Gastrocnemius medialis (tissue), 4 donors: Measurements from ENCODE around the gene TNFRSF1A. TPM values are rescaled to one million over a fixed set of nuclear protein-coding genes. Genes with fewer than 3 reads are reported as not detected.

ENCODE experiments used
- ATAC-seq, 2 donors: fragments of 150-250 bp; one replicate each; pipeline ENCODE4 v1.9.1; 2016
- DNase-seq, 2 donors: peaks; one replicate each; pipeline ENCODE4 v3.0.0-alpha.2; 2019
- H3K27ac ChIP-seq, 4 donors: fragments of 200-600 bp; sonication (generic); 1 replicate in 1 of 4; 2 replicates in 3 of 4; pipeline ENCODE4 v1.5.1; 2016 to 2018; ENCODE audit warnings: mild to moderate bottlenecking in 2 of 4, moderate library complexity in 1 of 4
- H3K27me3 ChIP-seq, 3 donors: fragments of 200-600 bp; sonication (generic) in 2 of 3; 1 replicate in 1 of 3; 2 replicates in 2 of 3; pipeline versions ENCODE4 v1.5.1 to v1.6.0; 2016 to 2019; ENCODE audit warnings: mild to moderate bottlenecking in 1 of 3, moderate library complexity in 1 of 3
- H3K36me3 ChIP-seq, 2 donors: fragments of 200-600 bp; sonication (generic) in 1 of 2; one replicate each; pipeline ENCODE4 v1.5.1; 2017 to 2018
- H3K4me1 ChIP-seq, 2 donors: fragments of 200-600 bp; sonication (generic) in 1 of 2; one replicate each; pipeline ENCODE4 v1.5.1; 2016 to 2017; ENCODE audit warnings: mild to moderate bottlenecking in 2 of 2
- H3K4me3 ChIP-seq, 4 donors: fragments of 200-600 bp; sonication (generic) in 3 of 4; 1 replicate in 1 of 4; 2 replicates in 3 of 4; pipeline ENCODE4 v1.5.1; 2016 to 2019; ENCODE audit warnings: mild to moderate bottlenecking in 2 of 4
- H3K9me3 ChIP-seq, 3 donors: fragments of 200-600 bp; sonication (generic) in 2 of 3; 1 replicate in 1 of 3; 2 replicates in 2 of 3; pipeline ENCODE4 v1.5.1; 2016 to 2019
- POLR2A ChIP-seq, 2 donors: fragments of 450-650 bp; IDR thresholded peaks; one replicate each; pipeline ENCODE4 v1.6.1; 2017; ENCODE audit warnings: antibody characterized with exemption in 2 of 2, mild to moderate bottlenecking in 2 of 2, moderate library complexity in 2 of 2
- in situ Hi-C, 4 donors: fragments of 200-750 bp; cut with MboI; loops; one replicate each; pipeline versions ENCODE4 v1.15.0 to v1.8.0; 2017; ENCODE audit warnings: low sequenced_read_pairs in 4 of 4
- intact Hi-C: fragments of 100-400 bp; cut with DNase I; formaldehyde crosslinking; loops from one replicate; pipeline ENCODE4 v1.15.1; 2023; ENCODE audit warnings: low total_unique reads
- total RNA-seq, 4 donors: library from RNA; depleted of rRNA; stranded (reverse); fragments of >200 nt; gene quantifications; one replicate each; pipeline versions ENCODE4 v1.1.0 to v1.2.3, GENCODE V29; 2016
- TF ChIP-seq, protein P1 (sequence below), 5 experiments: fragments of 450-650 bp in 3 of 5; fragments of 200-600 bp in 2 of 5; sonication (generic) in 2 of 5; IDR thresholded peaks in 4 of 5; conservative IDR thresholded peaks in 1 of 5; 1 replicate in 4 of 5; 2 replicates in 1 of 5; pipeline ENCODE4 v1.5.1; 2016 to 2019; ENCODE audit warnings: antibody characterized with exemption in 5 of 5, mild to moderate bottlenecking in 3 of 5, moderate library complexity in 3 of 5

Gene TNFRSF1A
- total RNA-seq, 4 donors from 2014 or later: 103 to 220 (median 193) TPM

DNA sequence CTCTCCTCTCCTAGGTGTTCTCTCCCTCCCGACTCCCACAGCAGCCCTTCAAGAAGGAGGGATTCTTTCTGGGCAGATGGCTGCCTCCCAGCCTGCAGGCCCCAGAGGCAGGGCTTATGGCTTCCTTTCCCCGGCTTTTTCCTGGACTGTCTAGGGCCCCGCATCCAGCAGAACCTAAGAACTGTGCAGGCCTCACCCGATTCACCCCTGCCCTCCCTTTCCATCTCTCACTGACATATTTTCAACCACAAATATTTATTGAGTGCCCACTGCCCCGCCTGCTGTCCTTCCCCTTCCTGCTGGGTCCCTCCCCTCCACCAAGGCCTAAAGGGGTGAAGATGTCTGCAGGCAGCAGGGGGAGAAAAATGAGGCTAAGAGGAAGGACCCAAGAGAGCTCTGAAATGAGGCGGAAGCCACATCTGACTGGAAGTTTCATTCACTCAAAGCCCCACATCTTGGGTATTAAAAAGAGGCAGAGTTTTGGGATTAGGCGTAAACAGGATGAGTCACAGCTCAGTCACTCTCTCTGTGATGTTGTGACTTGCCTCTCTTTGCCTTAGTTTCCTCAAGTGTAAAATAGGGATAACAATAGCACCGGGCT is 30.6 kb upstream of the TNFRSF1A start:
- TF ChIP-seq POLR2A (IDR thresholded peaks at IDR 0.05): no peak
- TF ChIP-seq, protein P1, sequence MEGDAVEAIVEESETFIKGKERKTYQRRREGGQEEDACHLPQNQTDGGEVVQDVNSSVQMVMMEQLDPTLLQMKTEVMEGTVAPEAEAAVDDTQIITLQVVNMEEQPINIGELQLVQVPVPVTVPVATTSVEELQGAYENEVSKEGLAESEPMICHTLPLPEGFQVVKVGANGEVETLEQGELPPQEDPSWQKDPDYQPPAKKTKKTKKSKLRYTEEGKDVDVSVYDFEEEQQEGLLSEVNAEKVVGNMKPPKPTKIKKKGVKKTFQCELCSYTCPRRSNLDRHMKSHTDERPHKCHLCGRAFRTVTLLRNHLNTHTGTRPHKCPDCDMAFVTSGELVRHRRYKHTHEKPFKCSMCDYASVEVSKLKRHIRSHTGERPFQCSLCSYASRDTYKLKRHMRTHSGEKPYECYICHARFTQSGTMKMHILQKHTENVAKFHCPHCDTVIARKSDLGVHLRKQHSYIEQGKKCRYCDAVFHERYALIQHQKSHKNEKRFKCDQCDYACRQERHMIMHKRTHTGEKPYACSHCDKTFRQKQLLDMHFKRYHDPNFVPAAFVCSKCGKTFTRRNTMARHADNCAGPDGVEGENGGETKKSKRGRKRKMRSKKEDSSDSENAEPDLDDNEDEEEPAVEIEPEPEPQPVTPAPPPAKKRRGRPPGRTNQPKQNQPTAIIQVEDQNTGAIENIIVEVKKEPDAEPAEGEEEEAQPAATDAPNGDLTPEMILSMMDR (IDR thresholded peaks at IDR 0.05 in 4 of 5, conservative IDR thresholded peaks at IDR 0.05 in 1 of 5): no peak
- DNase-seq: no peak
- Histone ChIP-seq H3K27me3 (no peaks in the 10 kb centered on the region), H3K4me1 (peaks cover 28 to 36% of the 10 kb centered on the region in 2 donors), H3K9me3 (no peaks in the 10 kb centered on the region), H3K4me3 (no peak overlapping the region), H3K27ac (peak overlapping the region; percentile 36 to 58 (median 45)), H3K36me3 (no peaks in the 10 kb centered on the region)
- intact Hi-C loops (no loop called here), in situ Hi-C loops (no loop called here)
- ATAC-seq: peak in 1 of 2 donors; percentile 18

DNA sequence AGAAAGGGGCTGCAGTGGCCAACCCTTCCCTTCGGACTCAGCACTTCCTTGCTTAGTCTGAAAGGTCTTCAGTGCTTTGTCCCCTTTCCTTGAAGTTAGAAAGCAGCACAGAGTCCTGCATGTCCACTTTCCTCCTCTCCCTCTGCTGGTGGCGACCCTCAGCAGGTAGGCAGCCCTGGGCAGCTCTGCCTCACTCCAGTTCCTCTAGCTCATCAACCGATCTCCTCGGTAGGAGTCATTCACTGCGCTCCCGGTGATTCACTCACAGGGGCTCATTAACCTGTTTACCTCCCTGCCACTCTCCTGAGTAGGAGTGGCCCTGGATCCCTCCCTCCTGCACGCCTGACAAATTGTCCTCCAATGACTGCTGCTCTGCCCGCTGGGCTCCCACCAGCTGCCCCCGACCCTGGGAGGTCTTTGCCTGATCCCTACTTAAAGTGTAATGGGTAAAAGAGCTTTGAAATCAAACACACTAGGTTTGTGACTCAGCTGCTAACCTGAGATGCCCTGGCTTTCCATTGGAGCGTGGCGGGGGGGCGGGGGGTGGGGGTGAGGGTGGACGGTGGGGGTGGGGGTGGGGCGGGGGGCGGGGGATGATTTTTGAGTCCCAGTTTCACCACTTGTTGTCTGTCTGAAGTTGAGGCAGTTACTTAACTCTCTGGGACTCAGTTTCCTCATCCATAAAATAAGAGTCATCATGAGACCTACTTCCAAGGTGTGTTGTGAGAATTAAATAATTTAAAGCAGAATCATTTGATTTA is 29.3 kb upstream of the TNFRSF1A start:
- peak; percentile 25 to 43 for ATAC-seq
- DNase-seq: no peak
- Histone ChIP-seq H3K9me3 (no peaks in the 10 kb centered on the region), H3K4me3 (no peak overlapping the region), H3K27ac (no peak overlapping the region), H3K4me1 (peaks cover 15 to 23% of the 10 kb centered on the region in 2 donors), H3K27me3 (no peaks in the 10 kb centered on the region), H3K36me3 (no peaks in the 10 kb centered on the region)
- TF ChIP-seq, protein P1 (IDR thresholded peaks at IDR 0.05 in 4 of 5, conservative IDR thresholded peaks at IDR 0.05 in 1 of 5): peak in 1 of 5 experiments; percentile 19
- no peak for TF ChIP-seq POLR2A (IDR thresholded peaks at IDR 0.05)
- in situ Hi-C loops: no loop called here
- intact Hi-C loops: no loop called here

DNA sequence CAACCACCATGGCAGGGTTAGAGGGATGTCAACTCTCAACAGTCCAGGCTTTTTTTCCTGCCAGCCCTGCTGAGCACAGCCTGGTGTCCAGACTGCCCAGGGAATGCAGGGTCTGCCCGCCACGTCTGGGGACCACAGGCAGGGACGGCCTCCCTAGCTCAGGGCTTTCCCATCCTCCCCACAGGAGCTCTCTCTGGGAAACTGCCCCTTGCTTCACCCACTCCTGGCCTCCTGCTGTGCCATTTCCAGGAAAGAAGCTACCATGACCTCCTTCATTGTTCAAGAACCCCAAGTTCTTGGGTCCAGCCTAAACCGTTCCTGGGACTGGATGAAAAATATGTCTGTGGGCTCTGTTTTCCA is 28.7 kb upstream of the TNFRSF1A start:
- in situ Hi-C loops: no loop called here
- Histone ChIP-seq H3K4me1 (peaks cover 10 to 20% of the 10 kb centered on the region in 2 donors), H3K27me3 (no peaks in the 10 kb centered on the region), H3K4me3 (no peak overlapping the region), H3K27ac (no peak overlapping the region), H3K9me3 (no peaks in the 10 kb centered on the region), H3K36me3 (no peaks in the 10 kb centered on the region)
- intact Hi-C loops: no loop called here
- no peak for TF ChIP-seq POLR2A (IDR thresholded peaks at IDR 0.05)
- TF ChIP-seq, protein P1 (IDR thresholded peaks at IDR 0.05 in 4 of 5, conservative IDR thresholded peaks at IDR 0.05 in 1 of 5): no peak
- ATAC-seq (no peak), DNase-seq (no peak)

DNA sequence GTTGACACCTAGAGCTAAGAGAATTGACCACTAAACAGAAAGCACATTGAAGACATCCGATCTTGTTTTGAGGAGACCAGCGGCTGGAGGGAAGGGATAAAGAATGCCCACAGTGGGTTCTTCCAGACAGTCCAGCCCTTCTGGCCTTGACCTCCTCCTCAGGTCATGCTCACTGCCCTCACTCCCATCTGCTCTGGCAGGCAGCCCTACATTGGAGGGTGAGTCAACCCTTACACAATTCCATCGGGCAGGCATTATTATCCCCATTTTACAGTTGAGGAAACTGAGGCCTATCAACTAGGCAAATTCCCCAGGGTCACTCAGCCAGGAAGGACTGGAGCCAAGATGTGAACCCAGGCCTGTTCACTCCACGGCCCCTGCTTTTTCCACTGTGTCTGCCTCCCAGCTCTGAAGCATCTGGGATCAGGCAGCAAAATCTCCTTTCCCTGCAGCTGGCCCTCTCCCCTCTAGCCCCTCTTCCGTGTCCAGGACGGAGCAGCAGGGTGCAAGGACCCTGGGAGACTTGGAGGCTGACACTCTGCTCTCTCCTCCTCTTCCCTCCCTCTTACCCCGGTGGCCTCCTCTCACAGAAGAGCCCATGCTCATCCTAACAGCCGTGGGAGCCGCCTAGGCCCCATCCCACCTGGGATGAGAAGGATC is 28.2 kb upstream of the TNFRSF1A start:
- Histone ChIP-seq H3K4me1 (peaks cover 10 to 20% of the 10 kb centered on the region in 2 donors), H3K36me3 (no peaks in the 10 kb centered on the region), H3K4me3 (no peak overlapping the region), H3K27ac (no peak overlapping the region), H3K27me3 (no peaks in the 10 kb centered on the region), H3K9me3 (no peaks in the 10 kb centered on the region)
- no peak for DNase-seq
- ATAC-seq: no peak
- in situ Hi-C loops: no loop called here
- intact Hi-C loops: loop anchor here (2.0 kb wide), 1 partner anchor 45 kb away; no protein-coding TSS in a partner anchor
- TF ChIP-seq POLR2A (IDR thresholded peaks at IDR 0.05): no peak
- TF ChIP-seq, protein P1 (IDR thresholded peaks at IDR 0.05 in 4 of 5, conservative IDR thresholded peaks at IDR 0.05 in 1 of 5): no peak
